ES-I3 (cell line): Measurements from ENCODE around the gene BRAF.

Source experiments
- H3K36me3 ChIP-seq: 2 replicates; pipeline ENCODE4 v1.6.1; 2013; ENCODE audit warnings: mild to moderate bottlenecking, low read length, control low read depth, moderate library complexity; ENCODE audit not compliant: insufficient read depth
- H3K4me1 ChIP-seq: 2 replicates; pipeline ENCODE4 v1.6.1; 2013; ENCODE audit warnings: mild to moderate bottlenecking, control low read depth, low read length; ENCODE audit not compliant: insufficient read depth
- H3K9ac ChIP-seq: 2 replicates; pipeline ENCODE4 v1.6.1; 2013; ENCODE audit warnings: low read depth, mild to moderate bottlenecking, low read length, moderate library complexity
- H3K9me3 ChIP-seq: 2 replicates; pipeline ENCODE4 v1.6.1; 2013; ENCODE audit warnings: mild to moderate bottlenecking, low read length, moderate library complexity; ENCODE audit not compliant: control insufficient read depth, insufficient read depth

BRAF gene

DNA sequence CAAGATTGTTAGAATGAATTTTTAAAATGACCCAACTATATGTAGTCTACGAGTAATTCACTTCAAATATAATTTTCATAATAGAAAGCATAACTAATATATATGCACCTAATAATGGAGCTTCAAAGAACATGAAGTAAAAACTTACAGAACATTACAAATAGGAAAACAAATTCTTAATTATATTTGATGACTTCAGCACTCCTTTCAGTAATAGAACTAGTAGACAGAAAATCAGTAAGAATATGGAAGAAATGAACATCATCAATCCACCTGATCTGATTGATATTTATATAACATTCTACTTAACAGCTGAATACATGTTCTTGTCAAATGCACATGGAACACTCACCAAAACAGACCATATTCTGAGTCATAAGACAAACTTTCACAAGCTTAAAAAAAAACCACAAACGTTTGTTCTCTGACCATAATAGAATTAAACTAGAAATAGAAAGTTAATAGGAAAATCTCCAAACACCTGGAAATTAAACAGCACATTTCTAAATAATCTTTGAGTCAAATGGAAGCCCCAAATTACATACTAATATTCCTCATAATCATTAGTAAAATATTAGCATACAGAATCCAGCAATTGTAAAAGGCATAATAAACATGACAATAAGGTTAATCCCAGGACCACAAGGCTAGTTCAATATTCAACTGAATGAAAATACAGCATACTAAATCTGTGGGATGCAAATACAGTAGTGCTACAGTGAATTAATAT is 48.0 kb downstream of the BRAF start:
- no peaks in the 10 kb centered on the region for H3K4me1 ChIP-seq
- no peaks in the 10 kb centered on the region for H3K9me3 ChIP-seq
- no peak overlapping the region for H3K9ac ChIP-seq
- no peaks in the 10 kb centered on the region for H3K36me3 ChIP-seq

DNA sequence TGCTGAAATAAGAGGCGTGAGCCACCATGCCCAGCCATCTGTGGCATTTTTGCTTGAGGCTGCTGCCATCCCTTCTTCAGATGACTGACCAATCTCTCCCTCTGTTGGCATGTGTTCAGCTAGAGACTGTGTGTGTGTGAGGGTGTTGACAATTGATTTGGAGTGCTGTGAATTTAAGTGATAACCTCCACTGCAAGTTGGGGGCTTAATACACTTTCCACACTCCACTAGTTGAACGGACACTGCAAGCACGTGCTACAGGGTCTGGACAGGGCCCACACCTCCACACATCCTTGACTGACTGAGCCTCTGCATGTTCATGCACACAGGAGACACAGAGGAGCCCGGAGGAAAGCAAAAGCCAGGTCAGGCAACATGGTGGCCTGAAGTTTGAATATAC is 51.3 kb downstream of the BRAF start:
- Histone ChIP-seq H3K9me3 (no peaks in the 10 kb centered on the region), H3K9ac (no peak overlapping the region), H3K36me3 (no peaks in the 10 kb centered on the region), H3K4me1 (no peaks in the 10 kb centered on the region)

DNA sequence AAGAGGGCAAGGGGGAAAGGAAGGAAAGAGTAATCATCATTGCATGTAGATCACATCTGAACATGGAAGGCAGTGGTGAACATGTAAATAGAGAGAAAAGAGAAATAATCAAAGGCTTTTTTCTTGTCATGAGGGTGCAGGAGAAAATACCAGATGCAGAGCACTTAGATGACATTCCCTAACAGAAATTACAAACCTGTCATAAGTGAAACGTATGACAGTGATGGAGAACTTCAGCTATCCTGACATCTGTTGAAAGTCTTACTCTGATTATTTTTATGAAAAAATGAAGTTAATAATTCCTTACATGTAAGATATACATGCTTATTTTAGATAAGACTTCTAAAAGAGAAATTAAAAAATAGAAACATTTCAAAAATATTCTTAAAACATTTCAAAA is 54.7 kb downstream of the BRAF start:
- H3K9me3 ChIP-seq = no peaks in the 10 kb centered on the region
- peaks cover 4% of the 10 kb centered on the region; the same call in 1 of the 2 replicates for H3K4me1 ChIP-seq
- H3K36me3 ChIP-seq = no peaks in the 10 kb centered on the region
- H3K9ac ChIP-seq = no peak overlapping the region

DNA sequence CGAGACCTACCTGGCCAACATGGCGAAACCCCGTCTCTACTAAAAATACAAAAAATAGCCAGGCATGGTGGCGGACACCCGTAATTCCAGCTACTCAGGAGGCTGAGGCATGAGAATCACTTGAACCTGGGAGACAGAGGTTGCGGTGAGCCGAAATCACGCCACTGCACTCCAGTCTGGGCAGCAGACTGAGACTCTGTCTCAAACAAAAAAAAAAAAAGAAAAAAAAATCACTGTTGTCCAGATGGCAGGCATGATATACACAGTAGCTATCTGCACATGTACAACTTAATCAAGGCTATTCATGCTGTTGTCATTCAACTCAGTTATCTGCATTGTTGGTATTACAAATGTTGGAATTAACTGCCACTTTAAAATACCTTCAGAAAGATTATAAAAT is 55.3 kb downstream of the BRAF start:
- H3K36me3 ChIP-seq = no peaks in the 10 kb centered on the region
- no peaks in the 10 kb centered on the region for H3K9me3 ChIP-seq
- H3K4me1 ChIP-seq = peaks cover 4% of the 10 kb centered on the region; the same call in 1 of the 2 replicates
- no peak overlapping the region for H3K9ac ChIP-seq

DNA sequence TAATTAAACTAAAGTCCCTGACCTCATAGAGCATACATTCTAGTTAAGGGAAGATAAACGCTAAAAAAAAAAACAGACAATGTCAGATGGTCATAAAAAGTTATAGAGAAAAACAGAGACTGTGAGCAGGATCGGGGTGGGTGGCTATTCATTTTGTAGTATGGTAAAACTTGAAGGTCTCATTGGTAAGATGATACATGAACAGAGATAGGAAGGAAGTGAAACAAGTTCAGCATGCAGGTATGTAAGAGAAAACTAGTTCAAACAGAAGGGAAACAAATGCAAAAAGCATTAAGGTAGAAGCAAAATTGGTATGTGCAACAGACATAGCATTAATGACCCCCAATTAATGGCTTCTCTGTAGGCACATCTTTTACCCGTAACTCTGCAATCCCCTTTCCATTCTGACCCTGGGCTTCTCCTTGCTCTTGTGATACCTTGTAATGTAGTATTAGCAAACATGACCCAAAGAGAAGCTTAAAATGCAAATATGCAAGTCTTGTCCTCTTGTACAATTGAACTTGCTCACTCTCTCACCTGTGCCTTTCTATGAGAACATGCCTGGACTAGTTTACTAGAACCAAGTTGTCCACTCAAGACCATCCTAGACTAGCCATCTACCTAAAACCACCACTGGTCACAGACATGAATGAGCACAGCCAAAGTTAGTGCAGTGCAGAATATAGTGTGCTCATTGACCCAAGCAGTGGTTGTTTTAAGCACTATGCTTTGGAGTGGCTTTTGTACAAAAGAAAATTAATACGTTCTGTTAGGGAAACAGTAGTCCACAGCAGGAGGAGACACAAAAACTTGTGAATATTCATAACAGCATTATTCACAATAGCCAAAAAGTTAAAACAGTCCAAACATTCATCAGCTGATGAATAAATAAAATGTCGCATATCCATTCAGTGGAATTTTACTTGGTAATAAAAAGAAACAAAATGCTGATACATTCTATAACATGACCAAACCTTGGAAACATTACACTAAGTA is 57.0 kb downstream of the BRAF start:
- H3K9me3 ChIP-seq = no peaks in the 10 kb centered on the region; the same call in 1 of the 2 replicates
- no peak overlapping the region for H3K9ac ChIP-seq
- H3K36me3 ChIP-seq = no peaks in the 10 kb centered on the region
- H3K4me1 ChIP-seq = peaks cover 4% of the 10 kb centered on the region; the same call in 1 of the 2 replicates

DNA sequence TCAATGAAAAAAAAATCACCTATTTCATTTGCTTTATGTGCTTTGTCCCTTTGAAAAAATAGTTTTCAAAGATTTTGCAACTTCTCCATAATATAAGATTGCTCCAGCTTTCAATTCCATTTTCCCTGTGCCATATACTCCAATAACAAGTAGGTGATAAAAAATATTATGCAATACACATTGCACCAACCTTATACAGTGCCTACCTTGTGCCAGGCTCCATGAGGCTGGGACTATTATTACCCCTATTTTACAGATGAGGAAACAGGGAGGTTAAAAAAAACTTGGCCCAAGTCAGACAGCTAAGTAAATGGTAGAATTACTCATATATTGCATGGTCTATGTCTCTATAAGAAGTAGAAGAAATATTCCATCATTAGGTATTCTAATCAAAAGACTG is 57.8 kb downstream of the BRAF start:
- peaks cover 4% of the 10 kb centered on the region; the same call in 1 of the 2 replicates for H3K4me1 ChIP-seq
- H3K36me3 ChIP-seq = no peaks in the 10 kb centered on the region
- H3K9ac ChIP-seq = no peak overlapping the region
- no peaks in the 10 kb centered on the region; the same call in 1 of the 2 replicates for H3K9me3 ChIP-seq

DNA sequence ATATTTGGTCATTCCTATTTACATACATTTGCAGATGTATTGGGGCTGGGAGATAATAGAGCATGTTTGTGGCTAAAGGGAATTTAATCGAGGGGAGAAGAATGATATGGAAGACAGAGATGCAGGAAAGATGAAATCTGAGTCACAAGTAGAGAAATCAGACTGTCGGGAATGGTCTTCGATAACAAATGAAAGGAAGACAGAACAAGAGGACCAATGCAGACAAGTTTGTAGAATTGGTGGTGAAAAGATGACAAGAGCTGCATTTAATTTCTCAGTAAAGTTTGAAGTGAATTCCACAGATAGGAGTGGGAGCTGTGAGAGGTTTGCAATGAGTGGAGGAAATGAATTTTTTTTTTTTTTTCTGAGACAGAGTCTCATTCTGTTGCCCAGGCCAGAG is 60.0 kb downstream of the BRAF start:
- no peak overlapping the region for H3K9ac ChIP-seq
- no peaks in the 10 kb centered on the region for H3K36me3 ChIP-seq
- H3K9me3 ChIP-seq = no peaks in the 10 kb centered on the region; the same call in 1 of the 2 replicates
- H3K4me1 ChIP-seq = peaks cover 4% of the 10 kb centered on the region; the same call in 1 of the 2 replicates

DNA sequence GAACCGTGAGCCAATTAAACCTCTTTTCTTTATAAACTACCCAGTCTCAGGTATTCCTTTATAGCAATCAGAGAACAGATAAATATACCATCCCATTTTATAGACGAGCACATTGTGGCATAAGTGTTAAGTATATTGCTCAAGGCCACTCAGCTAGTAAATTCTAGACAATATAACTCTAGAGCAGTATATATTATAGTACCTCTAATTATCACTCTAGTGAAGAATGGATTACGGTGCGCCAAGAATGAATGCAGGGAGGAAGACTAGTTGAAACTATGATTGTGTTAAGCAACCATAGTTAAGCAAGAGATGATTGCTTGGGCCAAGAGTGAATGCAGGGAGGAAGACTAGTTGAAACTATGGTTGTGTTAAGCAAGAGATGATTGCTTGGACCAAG is 60.9 kb downstream of the BRAF start:
- Histone ChIP-seq H3K9ac (no peak overlapping the region), H3K4me1 (peaks cover 4% of the 10 kb centered on the region; the same call in 1 of the 2 replicates), H3K36me3 (no peaks in the 10 kb centered on the region), H3K9me3 (no peaks in the 10 kb centered on the region; the same call in 1 of the 2 replicates)

DNA sequence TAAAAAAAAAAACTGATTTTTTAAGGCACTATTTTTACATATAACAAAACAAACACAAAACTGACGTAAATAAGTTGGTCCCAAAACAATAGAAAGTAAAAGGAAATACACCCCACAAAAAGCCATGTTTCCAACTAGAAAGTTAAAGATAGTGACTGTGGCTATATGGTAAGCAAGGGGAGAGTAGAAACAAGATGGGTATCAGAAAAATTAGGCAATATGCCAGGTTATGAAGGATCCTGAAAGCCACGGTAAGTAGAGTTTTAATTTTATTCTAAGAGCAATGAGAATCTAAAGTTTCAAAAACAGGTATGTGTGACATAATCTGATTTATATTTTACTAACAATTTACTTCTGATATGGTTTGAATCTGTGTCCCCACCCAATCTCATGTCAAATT is 61.5 kb downstream of the BRAF start:
- peaks cover 4% of the 10 kb centered on the region; the same call in 1 of the 2 replicates for H3K4me1 ChIP-seq
- no peak overlapping the region for H3K9ac ChIP-seq
- H3K9me3 ChIP-seq = no peaks in the 10 kb centered on the region; the same call in 1 of the 2 replicates
- no peaks in the 10 kb centered on the region for H3K36me3 ChIP-seq

DNA sequence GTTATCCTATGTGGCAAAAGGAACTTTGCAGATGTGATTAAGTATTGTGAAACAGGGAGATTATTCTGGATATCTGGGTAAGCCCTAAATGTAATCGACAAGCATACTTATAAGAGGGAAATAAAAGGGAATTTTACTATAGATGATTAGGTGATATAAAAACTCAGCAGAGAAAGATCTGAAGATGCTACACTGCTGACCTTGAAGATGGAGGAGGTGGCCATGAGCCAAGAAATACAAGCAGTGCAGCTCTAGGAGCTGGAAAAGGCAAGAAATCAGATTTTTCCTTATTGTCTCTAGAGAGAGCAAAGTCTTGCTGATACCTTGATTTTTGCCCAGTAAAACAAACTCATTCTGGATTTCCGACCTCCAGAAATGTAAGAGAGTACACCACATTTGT is 67.7 kb downstream of the BRAF start:
- no peaks in the 10 kb centered on the region for H3K36me3 ChIP-seq
- no peaks in the 10 kb centered on the region for H3K4me1 ChIP-seq
- H3K9me3 ChIP-seq = no peaks in the 10 kb centered on the region
- no peak overlapping the region for H3K9ac ChIP-seq

DNA sequence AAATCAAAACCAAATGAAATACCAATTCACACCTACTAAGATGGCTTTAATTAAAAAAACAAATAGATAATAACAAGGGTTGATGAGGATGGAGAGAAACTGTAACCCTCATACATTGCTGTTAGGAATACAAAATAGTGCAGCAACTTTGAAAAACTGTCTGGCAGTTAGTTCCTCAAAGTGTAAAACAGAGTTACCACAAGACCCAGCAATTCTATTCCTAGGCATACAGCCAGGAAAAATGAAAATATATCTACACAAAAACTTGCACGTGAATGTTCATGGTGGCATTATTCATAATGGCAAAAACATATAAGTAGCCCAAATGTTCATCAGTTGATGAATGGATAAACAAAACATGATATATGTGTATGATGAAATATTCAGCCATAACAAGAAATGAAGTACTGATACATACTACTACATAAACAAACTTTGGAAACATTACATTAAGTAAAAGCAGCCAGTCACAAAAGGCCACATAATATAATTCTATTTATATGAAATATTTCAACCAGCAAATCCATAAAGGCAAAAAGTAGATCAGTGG is 83.5 kb downstream of the BRAF start:
- no peaks in the 10 kb centered on the region for H3K9me3 ChIP-seq
- H3K4me1 ChIP-seq = no peaks in the 10 kb centered on the region
- H3K9ac ChIP-seq = no peak overlapping the region
- H3K36me3 ChIP-seq = no peaks in the 10 kb centered on the region

DNA sequence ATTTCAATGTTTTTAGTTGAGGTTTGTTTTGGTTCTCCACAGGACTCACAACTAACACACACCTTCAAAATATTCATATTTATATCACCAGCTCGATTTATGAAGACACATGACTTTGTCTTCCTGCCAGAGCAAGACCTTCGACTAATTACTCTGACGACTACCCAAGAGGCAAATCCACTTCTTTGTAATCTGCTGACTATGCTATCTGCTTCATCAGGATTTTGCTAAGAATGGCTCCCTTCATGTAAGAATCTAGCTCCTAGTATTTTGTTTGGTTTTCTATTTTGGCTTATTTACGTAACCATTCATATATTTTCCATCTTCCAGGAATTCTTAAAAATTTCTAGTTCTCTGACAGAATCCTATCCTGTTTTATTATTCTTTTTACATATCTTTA is 93.0 kb downstream of the BRAF start:
- no peaks in the 10 kb centered on the region for H3K36me3 ChIP-seq
- H3K9ac ChIP-seq = no peak overlapping the region
- no peaks in the 10 kb centered on the region for H3K4me1 ChIP-seq
- no peaks in the 10 kb centered on the region for H3K9me3 ChIP-seq

DNA sequence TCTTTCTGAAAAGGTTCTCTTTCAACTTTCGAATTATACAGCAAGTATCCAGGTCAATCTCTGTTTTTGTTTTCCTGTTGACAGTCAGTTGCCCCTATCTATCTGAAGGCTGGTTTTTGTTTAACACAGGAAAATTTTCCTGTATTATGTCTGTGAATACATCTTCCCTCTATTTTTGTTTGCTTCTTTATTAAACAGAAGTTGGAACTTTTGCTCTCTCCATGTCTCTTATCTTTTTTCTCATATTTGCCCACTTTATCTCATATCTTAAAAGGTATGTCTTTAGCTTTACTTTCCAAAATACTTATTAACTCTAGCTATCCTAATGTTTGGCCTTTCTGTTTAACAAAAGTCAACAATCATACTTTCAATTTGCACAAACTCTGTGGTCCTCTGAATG is 95.0 kb downstream of the BRAF start:
- Histone ChIP-seq H3K9ac (no peak overlapping the region), H3K36me3 (no peaks in the 10 kb centered on the region), H3K9me3 (no peaks in the 10 kb centered on the region), H3K4me1 (no peaks in the 10 kb centered on the region)

DNA sequence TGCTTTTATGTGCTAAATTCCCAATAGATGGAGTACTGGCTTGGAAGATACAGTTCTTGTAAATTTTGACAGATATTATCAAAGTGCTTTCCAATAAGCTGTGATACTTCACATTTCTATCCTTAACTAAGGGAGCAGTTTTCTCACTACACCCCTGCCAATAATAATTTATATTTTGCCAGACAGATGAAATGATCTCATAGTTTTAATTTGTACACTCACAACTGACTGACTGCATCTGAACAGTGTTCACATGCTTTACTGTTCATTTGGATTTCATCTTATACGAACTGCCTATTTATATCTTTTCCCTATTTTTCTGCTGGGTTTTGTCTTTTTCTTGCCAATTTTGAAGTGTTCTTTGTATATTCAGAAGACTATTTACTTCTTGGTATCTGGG is 96.0 kb downstream of the BRAF start:
- no peaks in the 10 kb centered on the region for H3K4me1 ChIP-seq
- no peak overlapping the region for H3K9ac ChIP-seq
- H3K9me3 ChIP-seq = no peaks in the 10 kb centered on the region
- H3K36me3 ChIP-seq = no peaks in the 10 kb centered on the region
